Nephron progenitor cell (in vitro differentiated cells): ENCODE results near the gene PSMD6.

Source experiments
- DNase-seq: peaks from one replicate; pipeline ENCODE4 v3.0.0; 2021
- H3K27ac Mint-ChIP-seq: 2 replicates; pipeline ENCODE4 v1.8.0; 2021; ENCODE audit warnings: mild to moderate bottlenecking, moderate library complexity, mixed read lengths
- H3K27me3 Mint-ChIP-seq: 2 replicates; pipeline ENCODE4 v1.8.0; 2021; ENCODE audit warnings: mild to moderate bottlenecking, low read depth, mixed read lengths; ENCODE audit not compliant: poor library complexity
- H3K36me3 Mint-ChIP-seq: 2 replicates; pipeline ENCODE4 v1.8.0; 2021; ENCODE audit warnings: low read depth, mixed read lengths
- H3K4me1 Mint-ChIP-seq: 2 replicates; pipeline ENCODE4 v1.8.0; 2021; ENCODE audit warnings: mixed read lengths
- H3K4me3 Mint-ChIP-seq: 2 replicates; pipeline ENCODE4 v1.8.0; 2021; ENCODE audit warnings: mild to moderate bottlenecking, moderate library complexity, mixed read lengths
- H3K9me3 Mint-ChIP-seq: 2 replicates; pipeline ENCODE4 v1.8.0; 2021; ENCODE audit warnings: mild to moderate bottlenecking, moderate library complexity, mixed read lengths
- CTCF ChIP-seq: fragments of 200-600 bp; sonication (generic); IDR thresholded peaks from 2 replicates; pipeline ENCODE4 v1.5.0; 2021; ENCODE audit warnings: antibody characterized with exemption

PSMD6 gene

GRCh38 chr3:63995086-63995485 lies 28.2 kb downstream of the PSMD6 start:
- H3K4me3 Mint-ChIP-seq: no peak overlapping the region
- H3K36me3 Mint-ChIP-seq: peaks cover 60% of the 10 kb centered on the region
- no peak for DNase-seq
- TF ChIP-seq CTCF: no peak
- no peaks in the 10 kb centered on the region for H3K27me3 Mint-ChIP-seq
- H3K4me1 Mint-ChIP-seq: peaks cover 40% of the 10 kb centered on the region
- no peaks in the 10 kb centered on the region for H3K9me3 Mint-ChIP-seq
- H3K27ac Mint-ChIP-seq: peak overlapping the region; percentile 17

- H3K9me3 Mint-ChIP-seq: no peaks in the 10 kb centered on the region
- no peak overlapping the region for H3K4me3 Mint-ChIP-seq
- H3K27me3 Mint-ChIP-seq: no peaks in the 10 kb centered on the region
- peak overlapping the region; percentile 52 for H3K27ac Mint-ChIP-seq
- H3K4me1 Mint-ChIP-seq: peaks cover 26% of the 10 kb centered on the region
- DNase-seq: peak; percentile 64
- H3K36me3 Mint-ChIP-seq: peaks cover 67% of the 10 kb centered on the region
- peak; percentile 95 for TF ChIP-seq CTCF
These were observed 29.6 kb downstream of the PSMD6 start for GRCh38 chr3:63993653-63994079.

- Mint-ChIP-seq H3K36me3 (peaks cover 69% of the 10 kb centered on the region), H3K27ac (no peak overlapping the region), H3K9me3 (no peaks in the 10 kb centered on the region), H3K4me3 (no peak overlapping the region), H3K4me1 (peaks cover 24% of the 10 kb centered on the region), H3K27me3 (no peaks in the 10 kb centered on the region)
- no peak for TF ChIP-seq CTCF
- DNase-seq: no peak
These were observed 30.6 kb downstream of the PSMD6 start for GRCh38 chr3:63992516-63993209.

- Mint-ChIP-seq H3K4me3 (no peak overlapping the region), H3K9me3 (no peaks in the 10 kb centered on the region), H3K36me3 (peaks cover 64% of the 10 kb centered on the region), H3K27ac (no peak overlapping the region), H3K4me1 (peaks cover 24% of the 10 kb centered on the region), H3K27me3 (no peaks in the 10 kb centered on the region)
- no peak for DNase-seq
- no peak for TF ChIP-seq CTCF
These were observed 31.6 kb downstream of the PSMD6 start for GRCh38 chr3:63991666-63992065.

GRCh38 chr3:63990733-63991132 lies 32.6 kb downstream of the PSMD6 start:
- no peaks in the 10 kb centered on the region for H3K27me3 Mint-ChIP-seq
- H3K4me3 Mint-ChIP-seq: no peak overlapping the region
- TF ChIP-seq CTCF: no peak
- H3K9me3 Mint-ChIP-seq: no peaks in the 10 kb centered on the region
- no peak overlapping the region for H3K27ac Mint-ChIP-seq
- H3K4me1 Mint-ChIP-seq: peaks cover 27% of the 10 kb centered on the region
- no peak for DNase-seq
- peaks cover 54% of the 10 kb centered on the region for H3K36me3 Mint-ChIP-seq

- Mint-ChIP-seq H3K4me1 (peaks cover 29% of the 10 kb centered on the region), H3K9me3 (no peaks in the 10 kb centered on the region), H3K27ac (no peak overlapping the region), H3K4me3 (no peak overlapping the region), H3K36me3 (peaks cover 54% of the 10 kb centered on the region), H3K27me3 (no peaks in the 10 kb centered on the region)
- no peak for DNase-seq
- TF ChIP-seq CTCF: no peak
These were observed 33.1 kb downstream of the PSMD6 start for GRCh38 chr3:63990204-63990603.
